GM19035 (cell line): ENCODE results near the gene NUP107.

ENCODE experiments used
- ATAC-seq: cut with Tn5 transposase; IDR thresholded peaks from one replicate; pipeline ENCODE4 v1.9.1; 2021; ENCODE audit not compliant: unreplicated experiment

NUP107 gene

GRCh38 chr12:68733661-68734071 is 46.9 kb downstream of the NUP107 start:
- no peak for ATAC-seq

- ATAC-seq, result no peak
Observed at GRCh38 chr12:68739891-68740290, 53.1 kb downstream of the NUP107 start.

GRCh38 chr12:68743356-68743755 is 56.6 kb downstream of the NUP107 start:
- no peak for ATAC-seq

DNA sequence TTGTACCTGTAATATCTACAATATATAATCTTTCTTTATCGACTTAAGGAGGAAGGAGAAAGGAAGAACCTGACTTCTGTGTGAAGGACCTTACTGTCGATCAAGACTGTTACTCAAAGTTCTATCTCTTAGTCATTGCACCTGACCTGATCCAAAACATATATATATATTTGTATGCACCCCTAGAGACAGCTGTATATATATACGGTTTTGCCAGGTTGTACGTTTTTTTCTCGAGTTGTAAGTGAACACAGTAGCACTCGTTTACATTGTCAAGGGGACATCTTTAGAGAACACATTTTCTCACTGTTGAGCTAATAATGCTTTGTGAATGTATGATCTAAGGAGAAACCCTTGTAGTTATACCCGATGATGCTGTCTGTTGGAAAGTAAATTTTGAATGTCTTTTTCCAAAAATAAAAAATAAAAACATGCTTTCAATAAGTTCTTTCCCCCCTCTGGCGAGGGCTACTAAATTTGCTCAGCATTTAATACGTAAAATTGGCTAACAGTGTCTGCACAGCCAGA is 58.7 kb downstream of the NUP107 start:
- ATAC-seq, result no peak

- peak; percentile 98 for ATAC-seq
Observed at GRCh38 chr12:68745904-68746571, 59.3 kb downstream of the NUP107 start, which contains the start of gene SLC35E3. SLC35E3 (plus strand) TSS chr12:68746176; CDS start chr12:68746378, 202 bp downstream.

DNA sequence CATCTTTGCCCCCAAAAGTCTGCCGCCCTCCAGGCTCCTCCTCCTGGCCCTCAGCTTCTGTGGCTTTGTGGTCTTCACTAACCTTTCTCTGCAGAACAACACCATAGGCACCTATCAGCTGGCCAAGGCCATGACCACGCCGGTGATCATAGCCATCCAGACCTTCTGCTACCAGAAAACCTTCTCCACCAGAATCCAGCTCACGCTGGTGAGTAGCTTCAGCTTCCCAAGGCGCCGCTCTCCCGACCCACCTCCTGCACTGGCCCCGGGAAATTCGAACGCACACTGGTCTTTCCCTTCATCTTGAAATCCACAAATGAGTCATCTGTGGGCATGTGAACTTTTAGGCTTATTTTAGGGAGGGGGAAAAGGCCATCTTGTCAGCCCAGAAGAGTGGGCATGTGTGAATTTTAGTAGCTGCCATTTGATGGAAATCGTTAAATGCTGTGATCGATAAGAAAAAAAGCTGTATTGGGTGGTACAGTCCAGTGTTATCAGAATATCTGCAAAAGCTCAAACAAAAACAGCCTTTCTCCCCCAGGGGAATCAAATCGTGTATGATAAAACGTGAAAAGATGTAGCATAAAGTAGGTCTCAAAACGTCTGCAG is 59.9 kb downstream of the NUP107 start:
- ATAC-seq, result peak; percentile 46

DNA sequence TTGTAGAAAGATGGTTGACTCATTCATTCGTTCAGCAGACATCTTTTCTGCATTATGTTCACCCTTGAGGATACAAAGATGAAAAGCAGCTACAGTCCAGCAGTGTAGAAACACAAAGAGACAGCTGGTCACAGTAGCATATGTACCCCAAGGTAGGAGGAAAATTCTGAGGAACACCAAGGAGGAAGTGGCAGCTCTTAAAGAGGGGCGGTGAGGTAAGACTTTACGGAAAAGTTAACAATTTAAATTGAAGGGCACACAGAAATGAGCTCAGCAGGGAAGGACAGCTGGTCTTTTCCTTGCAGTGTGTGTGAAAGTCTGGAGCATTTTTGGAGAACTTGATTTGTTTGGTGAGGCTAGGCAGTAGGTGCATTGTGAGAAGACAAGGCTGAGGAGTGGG is 62.7 kb downstream of the NUP107 start:
- no peak for ATAC-seq

DNA sequence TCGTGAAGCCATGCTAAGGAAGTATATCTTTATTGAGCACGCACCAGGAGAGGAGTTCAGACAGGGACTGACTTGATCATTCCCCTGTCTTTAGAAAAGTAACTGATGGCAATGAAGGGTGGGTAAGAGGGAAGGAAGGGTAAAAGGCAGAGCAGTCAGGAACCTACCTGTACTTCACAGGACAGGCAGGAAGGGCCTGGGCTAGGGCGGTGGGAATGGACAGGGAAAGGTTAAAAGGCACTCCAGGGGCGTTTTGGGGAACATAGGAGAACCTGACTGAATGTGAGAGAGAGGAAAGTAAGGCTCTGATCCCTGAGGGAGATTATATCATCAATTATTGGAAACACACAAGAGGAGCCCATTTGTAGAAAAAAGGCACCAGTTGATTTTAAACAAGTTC is 63.1 kb downstream of the NUP107 start:
- no peak for ATAC-seq

DNA sequence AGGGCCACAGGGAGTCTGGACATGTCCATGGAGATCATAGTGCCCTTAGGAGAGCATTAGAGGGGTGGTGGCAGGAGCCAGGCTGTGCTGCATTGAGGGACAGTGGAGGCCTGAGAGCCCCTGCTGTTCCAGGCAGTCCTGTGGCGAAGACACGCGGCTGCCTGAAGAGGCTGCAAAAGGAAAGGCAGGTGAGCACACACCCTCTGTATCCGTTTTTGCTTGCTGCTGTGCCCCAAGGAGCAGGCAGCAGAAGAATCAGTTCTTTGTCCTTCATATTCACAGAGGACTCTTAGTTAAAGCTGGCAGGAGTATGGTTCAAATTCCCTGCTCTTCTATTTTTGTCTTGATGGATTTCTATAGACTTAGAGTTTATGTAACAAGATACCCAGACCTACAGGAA is 63.7 kb downstream of the NUP107 start:
- ATAC-seq, result no peak

- no peak for ATAC-seq
Observed at GRCh38 chr12:68755536-68756243, 68.9 kb downstream of the NUP107 start.

DNA sequence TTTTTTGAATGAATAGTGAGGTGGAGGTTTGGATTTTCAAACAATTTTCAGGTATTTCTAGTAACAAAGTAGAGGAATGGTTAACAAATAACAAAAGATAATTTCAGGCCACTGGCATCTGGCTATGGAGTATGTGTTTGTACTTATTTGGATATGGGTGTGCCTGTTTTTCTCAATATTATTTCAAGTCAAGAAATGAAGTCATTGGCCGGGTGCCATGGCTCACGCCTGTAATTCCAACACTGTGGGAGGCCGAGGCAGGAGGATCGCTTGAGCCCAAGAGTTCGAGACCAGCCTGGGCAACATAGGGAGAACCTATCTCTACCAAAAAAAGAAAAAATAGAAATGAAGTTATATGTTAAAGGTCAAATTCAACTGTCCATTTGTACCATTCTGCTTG is 73.1 kb downstream of the NUP107 start:
- ATAC-seq, result no peak

DNA sequence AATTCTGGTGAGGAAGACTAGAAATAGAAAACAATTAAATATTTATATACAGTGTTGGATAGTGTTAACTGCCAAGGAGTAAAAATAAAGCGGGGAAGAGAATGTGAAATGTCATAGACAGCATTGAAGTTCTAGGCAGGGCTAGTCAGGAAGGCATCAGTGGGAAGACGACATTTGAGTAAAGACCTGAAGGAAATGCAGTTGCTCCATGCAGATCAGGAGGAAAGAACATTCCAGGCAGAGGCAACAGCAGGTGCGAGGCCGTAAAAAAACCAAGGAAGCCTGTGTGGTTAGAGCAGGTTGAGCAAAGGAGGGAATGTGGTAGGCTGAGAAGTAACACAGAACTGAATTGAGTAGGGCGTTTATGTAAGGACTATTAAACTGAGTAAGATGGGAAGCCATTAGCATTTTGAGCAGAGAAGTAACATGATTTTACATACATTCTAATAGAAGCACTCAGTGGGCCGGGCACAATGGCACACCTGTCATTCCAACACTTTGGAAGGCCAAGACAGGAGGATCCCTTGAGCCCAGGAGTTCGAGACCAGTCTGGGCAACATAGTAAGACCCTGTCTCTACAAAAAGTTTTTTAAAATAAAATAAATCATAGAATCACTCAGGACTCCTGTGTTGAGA is 74.1 kb downstream of the NUP107 start:
- no peak for ATAC-seq

DNA sequence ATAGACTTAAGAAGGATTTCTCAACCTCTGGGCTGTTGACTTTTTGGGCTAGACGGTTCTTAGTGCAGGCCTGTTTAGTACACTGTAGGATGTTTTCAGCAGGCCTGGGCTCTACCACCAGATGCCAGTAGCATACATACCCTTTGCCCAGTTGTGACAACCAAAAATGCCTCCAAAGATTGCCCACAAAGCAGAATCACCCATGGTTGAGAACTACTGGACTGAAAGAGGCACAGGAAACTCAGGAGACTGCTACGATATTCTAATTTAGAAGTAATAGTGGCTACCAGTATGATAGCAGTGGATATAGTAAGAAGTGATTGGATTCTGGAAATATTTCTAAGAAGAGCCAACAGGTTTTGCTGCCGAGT is 74.6 kb downstream of the NUP107 start:
- ATAC-seq, result no peak

DNA sequence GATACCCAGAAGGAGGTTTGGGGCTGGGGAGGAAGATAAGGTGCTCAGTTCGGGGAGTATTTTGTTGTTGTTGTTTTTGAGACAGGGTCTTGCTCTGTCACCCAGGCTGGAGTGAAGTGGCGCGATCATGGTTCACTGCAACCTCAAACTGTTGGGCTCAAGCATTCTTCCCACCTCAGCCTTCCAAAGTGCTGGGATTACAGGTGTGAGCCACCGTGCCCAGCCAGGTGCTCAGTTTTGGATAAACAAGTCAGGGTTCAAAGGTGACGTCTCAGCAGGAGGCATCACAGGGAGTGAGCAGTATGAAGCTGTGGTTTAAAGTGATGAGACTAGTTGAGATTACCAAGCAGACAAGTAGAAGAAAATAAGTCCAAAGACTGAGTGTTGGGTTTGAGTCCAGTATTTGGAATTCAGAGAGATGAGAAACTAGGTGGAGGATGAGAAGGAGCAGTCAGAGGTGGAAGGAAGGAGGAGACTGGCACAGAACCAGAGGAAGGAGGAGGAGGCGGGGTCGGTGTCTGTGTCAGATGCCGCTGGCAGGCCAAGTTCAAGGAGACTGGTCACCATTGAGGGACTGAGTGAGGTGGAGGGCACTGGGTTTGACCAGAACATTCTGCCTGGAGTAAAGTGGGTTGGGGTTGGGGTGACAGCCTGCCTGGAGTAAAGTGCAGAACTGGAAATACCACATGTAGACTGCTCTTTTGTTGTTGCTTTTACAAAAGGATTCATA is 75.3 kb downstream of the NUP107 start:
- ATAC-seq, result no peak

DNA sequence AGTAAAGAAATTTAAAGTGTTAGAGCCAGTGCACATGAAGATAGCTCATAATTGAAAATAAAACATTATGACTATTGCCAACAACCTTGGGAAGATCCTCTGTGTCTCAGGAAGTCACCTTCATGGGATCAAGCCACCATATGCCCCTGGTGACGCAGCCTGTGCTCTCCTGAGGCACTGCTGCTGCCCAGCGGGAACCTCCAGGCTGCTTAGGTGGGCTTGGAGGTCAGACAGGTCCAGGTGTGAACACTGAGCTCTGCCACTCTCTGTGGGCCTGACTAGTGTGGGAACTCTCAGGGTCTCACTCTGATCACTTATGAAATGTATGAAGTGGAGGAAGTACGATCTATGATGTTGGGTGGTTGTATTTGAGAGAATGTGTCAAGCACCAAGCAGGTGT is 75.9 kb downstream of the NUP107 start:
- no peak for ATAC-seq

DNA sequence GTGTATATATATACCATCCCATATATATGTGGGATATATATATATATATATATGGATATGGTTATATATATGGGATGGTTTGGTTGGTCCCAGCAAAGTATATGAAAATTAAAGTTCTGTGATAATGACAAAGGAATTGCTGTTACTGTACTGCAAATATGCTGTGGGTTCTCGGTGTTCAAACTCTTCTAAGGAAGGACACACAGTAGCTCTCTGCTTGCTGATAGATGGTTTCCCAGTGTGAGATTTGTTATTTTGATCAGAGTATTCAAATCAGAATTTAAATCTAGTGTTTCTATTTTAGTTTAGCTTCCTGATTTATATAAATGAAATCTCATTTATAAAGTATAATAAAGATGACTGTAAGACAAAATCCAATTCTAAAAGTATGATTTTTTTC is 78.9 kb downstream of the NUP107 start:
- no peak for ATAC-seq

DNA sequence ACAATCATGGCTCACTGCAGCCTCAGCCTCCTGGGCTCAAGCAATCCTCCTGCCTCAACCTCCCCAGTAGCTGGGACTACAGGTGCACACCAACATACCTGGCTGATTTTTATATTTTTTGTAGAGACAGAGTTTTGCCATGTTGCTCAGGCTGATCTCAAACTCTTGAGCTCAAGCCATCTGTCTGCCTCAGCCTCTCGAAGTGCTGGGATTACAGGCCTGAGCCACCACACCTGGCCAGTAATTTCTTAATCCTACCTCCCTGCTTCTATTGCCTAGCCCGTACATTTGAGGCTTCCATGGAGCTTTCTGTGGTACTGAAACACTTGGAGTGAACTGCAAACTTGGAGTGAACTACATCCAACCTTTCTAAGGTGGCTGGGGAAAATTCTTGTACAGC is 79.9 kb downstream of the NUP107 start:
- ATAC-seq, result no peak

- ATAC-seq, result no peak
Observed at GRCh38 chr12:68767191-68767590, 80.4 kb downstream of the NUP107 start.

GRCh38 chr12:68768431-68768939 is 81.7 kb downstream of the NUP107 start:
- no peak for ATAC-seq

DNA sequence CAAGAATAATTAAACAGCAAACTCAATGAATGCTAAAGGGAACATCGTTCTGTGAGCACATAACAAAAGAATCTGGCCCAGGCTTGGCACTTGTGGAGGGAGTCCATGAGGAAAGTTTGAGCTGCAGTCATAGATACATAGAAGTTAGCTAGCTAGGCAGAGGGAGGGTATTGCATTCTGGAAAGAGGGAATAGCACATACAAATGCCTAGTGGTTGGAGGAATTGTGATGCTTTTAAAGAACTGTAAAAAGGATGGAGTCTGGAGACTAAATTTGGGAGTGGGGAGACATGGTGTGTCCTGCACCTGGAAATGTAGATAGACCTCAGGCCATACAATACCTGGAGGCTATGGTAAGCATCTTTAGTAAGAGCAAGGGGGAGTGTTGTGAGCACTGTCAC is 83.2 kb downstream of the NUP107 start:
- ATAC-seq, result no peak
